HepG2 (cell line): Measurements from ENCODE around the gene EVA1C. TPM values are rescaled to one million over a fixed set of nuclear protein-coding genes. Genes with fewer than 3 reads are reported as not detected.

Source experiments
- CHD4 ChIP-seq: fragments of 200-600 bp; sonication (generic); IDR thresholded peaks from 2 replicates; pipeline ENCODE4 v1.7.0; 2017; ENCODE audit warnings: mild to moderate bottlenecking, low read length, borderline replicate concordance
- GFI1 ChIP-seq: sonication (generic); formaldehyde crosslinking; IDR thresholded peaks from 2 replicates; pipeline ENCODE4 v1.5.0; 2020; ENCODE audit warnings: missing genetic modification reagents, mild to moderate bottlenecking, borderline replicate concordance
- KIAA2018 ChIP-seq: sonication (generic); formaldehyde crosslinking; IDR thresholded peaks from 2 replicates; pipeline ENCODE4 v1.5.0; 2020; ENCODE audit warnings: mild to moderate bottlenecking, missing genetic modification reagents, borderline replicate concordance
- KLF15 ChIP-seq: sonication (generic); formaldehyde crosslinking; IDR thresholded peaks from 2 replicates; pipeline ENCODE4 v1.8.1; 2023; ENCODE audit warnings: borderline replicate concordance, mild to moderate bottlenecking, inconsistent platforms, missing genetic modification reagents, mixed read lengths
- MYPOP ChIP-seq: sonication (generic); formaldehyde crosslinking; IDR thresholded peaks from 2 replicates; pipeline ENCODE4 v1.8.1; 2023; ENCODE audit warnings: mild to moderate bottlenecking, moderate library complexity, missing genetic modification reagents
- POLR2AphosphoS2 ChIP-seq: IDR thresholded peaks from 2 replicates; pipeline ENCODE4 v1.6.1; 2011; ENCODE audit warnings: low read depth, low read length, improper control_type of control experiment
- PRPF4 ChIP-seq: fragments of 200-400 bp; formaldehyde crosslinking; IDR thresholded peaks from 2 replicates; pipeline ENCODE4 v1.6.1; 2016; ENCODE audit warnings: low read length, low read depth; ENCODE audit not compliant: poor library complexity, severe bottlenecking
- REL ChIP-seq: sonication (generic); formaldehyde crosslinking; conservative IDR thresholded peaks from 2 replicates; pipeline ENCODE4 v1.8.0; 2022; ENCODE audit warnings: mild to moderate bottlenecking, missing genetic modification reagents, moderate library complexity
- RFXAP ChIP-seq: sonication (generic); formaldehyde crosslinking; IDR thresholded peaks from 2 replicates; pipeline ENCODE4 v1.4.0; 2020; ENCODE audit warnings: missing genetic modification reagents, borderline replicate concordance
- SKI ChIP-seq: fragments of 450-650 bp; IDR thresholded peaks from one replicate; pipeline ENCODE4 v1.6.1; 2018; ENCODE audit warnings: mild to moderate bottlenecking; ENCODE audit not compliant: partially characterized antibody
- SNRNP70 ChIP-seq: fragments of 200-400 bp; formaldehyde crosslinking; IDR thresholded peaks from 2 replicates; pipeline ENCODE4 v1.6.1; 2017; ENCODE audit warnings: mild to moderate bottlenecking, low read depth, low read length, moderate library complexity
- XRCC5 ChIP-seq: fragments of 200-400 bp; formaldehyde crosslinking; optimal IDR thresholded peaks from 2 replicates; pipeline ENCODE3; 2017; ENCODE audit warnings: mild to moderate bottlenecking, low read length
- ZNF710 ChIP-seq: sonication (generic); formaldehyde crosslinking; IDR thresholded peaks from 2 replicates; pipeline ENCODE4 v1.5.0; 2020; ENCODE audit warnings: mild to moderate bottlenecking, missing genetic modification reagents, borderline replicate concordance
- ZNF737 ChIP-seq: sonication (generic); formaldehyde crosslinking; IDR thresholded peaks from 2 replicates; pipeline ENCODE4 v1.5.0; 2020; ENCODE audit warnings: missing genetic modification reagents, mild to moderate bottlenecking, borderline replicate concordance
- ZNF788 ChIP-seq: sonication (generic); formaldehyde crosslinking; IDR thresholded peaks from 2 replicates; pipeline ENCODE4 v1.5.0; 2020; ENCODE audit warnings: mild to moderate bottlenecking, missing genetic modification reagents, borderline replicate concordance
- ZNF790 ChIP-seq: sonication (generic); formaldehyde crosslinking; IDR thresholded peaks from 2 replicates; pipeline ENCODE4 v1.8.0; 2022; ENCODE audit warnings: missing genetic modification reagents, mild to moderate bottlenecking, borderline replicate concordance
- ZSCAN31 ChIP-seq: sonication (generic); formaldehyde crosslinking; IDR thresholded peaks from 2 replicates; pipeline ENCODE4 v1.5.0; 2020; ENCODE audit warnings: low read depth, mild to moderate bottlenecking, missing genetic modification reagents
- polyA plus RNA-seq, 8 experiments: library from polyadenylated mRNA; depleted of rRNA in 3 of 8; stranded (reverse) in 7 of 8; unstranded in 1 of 8; fragments of >200 nt; fragmentation: Illumina TruSeq in 4 of 8; extraction: Trizol in 4 of 8; gene quantifications; 2 replicates each; pipeline versions ENCODE4 v1.2.1 to v1.2.3, GENCODE V29; 2011 to 2016; ENCODE audit warnings: low read depth in 4 of 8, missing spikeins in 1 of 8, mixed read lengths in 1 of 8; ENCODE audit not compliant: insufficient read depth in 1 of 8
- total RNA-seq, 5 experiments: library from RNA; depleted of rRNA; stranded (reverse); fragments of >200 nt; fragmentation: Illumina TruSeq; extraction: Trizol; gene quantifications; 2 replicates each; pipeline ENCODE4 v1.2.3, GENCODE V29; 2016; ENCODE audit warnings: low read depth in 1 of 5

The EVA1C gene
- total and polyA plus RNA-seq, 2 of the 13 experiments (the other 11 are each of a cell fraction or from before 2014, with no cell fraction given), result 0.29 to 0.34 TPM

- TF ChIP-seq KIAA2018 (CRISPR knock-in tag) (no peak), ZNF710 (CRISPR knock-in tag) (no peak), RFXAP (CRISPR knock-in tag) (peak; percentile 39; the same call in 1 of the 2 replicates), ZSCAN31 (no peak), PRPF4 (no peak), CHD4 (0 out of 2 replicates have a peak, but pooled peaks have one; percentile 34), POLR2AphosphoS2 (no peak), GFI1 (CRISPR knock-in tag) (no peak), XRCC5 (no peak), SNRNP70 (no peak), MYPOP (CRISPR knock-in tag) (peak; percentile 81), SKI (peak; percentile 86), REL (CRISPR knock-in tag) (no peak), ZNF788 (CRISPR knock-in tag) (no peak; the same call in 1 of the 2 replicates), ZNF737 (CRISPR knock-in tag) (no peak), ZNF790 (CRISPR knock-in tag) (no peak), KLF15 (CRISPR knock-in tag) (no peak)
Observed at GRCh38 chr21:32392880-32393676, 19.4 kb upstream of the EVA1C start, which contains the start of gene URB1 (continued).
